Activated naive CD8-positive, alpha-beta T cell (primary cell): Measurements from ENCODE around the gene MMD.

Experiments
- H3K27ac Mint-ChIP-seq: one replicate; pipeline ENCODE4 v1.8.0; 2021; ENCODE audit warnings: mixed read lengths
- H3K27me3 Mint-ChIP-seq: one replicate; pipeline ENCODE4 v1.8.0; 2021; ENCODE audit warnings: mixed read lengths
- H3K36me3 Mint-ChIP-seq: one replicate; pipeline ENCODE4 v1.8.0; 2021; ENCODE audit warnings: mixed read lengths
- H3K4me1 Mint-ChIP-seq: one replicate; pipeline ENCODE4 v1.8.0; 2021; ENCODE audit warnings: low read depth, mixed read lengths
- H3K4me3 Mint-ChIP-seq: one replicate; pipeline ENCODE4 v1.8.0; 2021; ENCODE audit warnings: mild to moderate bottlenecking, mixed read lengths
- H3K9me3 Mint-ChIP-seq: one replicate; pipeline ENCODE4 v1.8.0; 2021; ENCODE audit warnings: low read depth, mixed read lengths

Gene MMD

GRCh38 chr17:55366020-55366481 lies 55.6 kb downstream of the MMD start:
- Mint-ChIP-seq H3K27me3 (peaks cover under 1% of the 10 kb centered on the region), H3K4me1 (peaks cover 3% of the 10 kb centered on the region), H3K36me3 (peaks cover 2% of the 10 kb centered on the region), H3K27ac (no peak overlapping the region), H3K4me3 (no peak overlapping the region), H3K9me3 (peaks cover 4% of the 10 kb centered on the region)

- H3K4me1 Mint-ChIP-seq = no peaks in the 10 kb centered on the region
- H3K4me3 Mint-ChIP-seq = no peak overlapping the region
- peaks cover 6% of the 10 kb centered on the region for H3K27me3 Mint-ChIP-seq
- H3K9me3 Mint-ChIP-seq = peaks cover 10% of the 10 kb centered on the region
- peaks cover 5% of the 10 kb centered on the region for H3K36me3 Mint-ChIP-seq
- no peak overlapping the region for H3K27ac Mint-ChIP-seq
Observed at GRCh38 chr17:55363033-55363432, 58.6 kb downstream of the MMD start.

- no peak overlapping the region for H3K27ac Mint-ChIP-seq
- peaks cover 5% of the 10 kb centered on the region for H3K36me3 Mint-ChIP-seq
- peaks cover 10% of the 10 kb centered on the region for H3K9me3 Mint-ChIP-seq
- no peak overlapping the region for H3K4me3 Mint-ChIP-seq
- no peaks in the 10 kb centered on the region for H3K4me1 Mint-ChIP-seq
- H3K27me3 Mint-ChIP-seq = peaks cover 6% of the 10 kb centered on the region
Observed at GRCh38 chr17:55360971-55361370, 60.7 kb downstream of the MMD start.

- Mint-ChIP-seq H3K27ac (no peak overlapping the region), H3K4me3 (no peak overlapping the region), H3K9me3 (peaks cover 10% of the 10 kb centered on the region)
Observed at GRCh38 chr17:55356434-55357328, 65.0 kb downstream of the MMD start.

GRCh38 chr17:55354941-55355340 lies 66.7 kb downstream of the MMD start:
- no peaks in the 10 kb centered on the region for H3K27me3 Mint-ChIP-seq
- H3K36me3 Mint-ChIP-seq = no peaks in the 10 kb centered on the region
- H3K4me1 Mint-ChIP-seq = no peaks in the 10 kb centered on the region
- no peak overlapping the region for H3K4me3 Mint-ChIP-seq
- H3K9me3 Mint-ChIP-seq = no peaks in the 10 kb centered on the region
- H3K27ac Mint-ChIP-seq = no peak overlapping the region

More at GRCh38 chr17:55356434-55357328, 65.0 kb downstream of the MMD start:
- Mint-ChIP-seq H3K27me3 (peaks cover 6% of the 10 kb centered on the region), H3K4me1 (no peaks in the 10 kb centered on the region), H3K36me3 (peaks cover 5% of the 10 kb centered on the region)

- Mint-ChIP-seq H3K4me3 (no peak overlapping the region), H3K27ac (no peak overlapping the region), H3K9me3 (no peaks in the 10 kb centered on the region), H3K27me3 (no peaks in the 10 kb centered on the region), H3K4me1 (no peaks in the 10 kb centered on the region), H3K36me3 (no peaks in the 10 kb centered on the region)
Observed at GRCh38 chr17:55354010-55354409, 67.6 kb downstream of the MMD start.

GRCh38 chr17:55351226-55351625 lies 70.4 kb downstream of the MMD start:
- Mint-ChIP-seq H3K36me3 (no peaks in the 10 kb centered on the region), H3K9me3 (peaks cover 4% of the 10 kb centered on the region), H3K4me1 (peaks cover 8% of the 10 kb centered on the region), H3K27me3 (no peaks in the 10 kb centered on the region), H3K27ac (no peak overlapping the region), H3K4me3 (no peak overlapping the region)

GRCh38 chr17:55350825-55351205 lies 70.8 kb downstream of the MMD start:
- Mint-ChIP-seq H3K27ac (no peak overlapping the region), H3K4me1 (peaks cover 8% of the 10 kb centered on the region), H3K27me3 (no peaks in the 10 kb centered on the region), H3K36me3 (no peaks in the 10 kb centered on the region), H3K9me3 (peaks cover 4% of the 10 kb centered on the region), H3K4me3 (no peak overlapping the region)

- H3K4me1 Mint-ChIP-seq = peaks cover 21% of the 10 kb centered on the region
- H3K27me3 Mint-ChIP-seq = no peaks in the 10 kb centered on the region
- H3K36me3 Mint-ChIP-seq = no peaks in the 10 kb centered on the region
- H3K27ac Mint-ChIP-seq = no peak overlapping the region
- H3K4me3 Mint-ChIP-seq = no peak overlapping the region
- peaks cover 4% of the 10 kb centered on the region for H3K9me3 Mint-ChIP-seq
Observed at GRCh38 chr17:55348749-55349354, 72.8 kb downstream of the MMD start.

- Mint-ChIP-seq H3K36me3 (no peaks in the 10 kb centered on the region), H3K9me3 (peaks cover 4% of the 10 kb centered on the region), H3K27me3 (no peaks in the 10 kb centered on the region), H3K4me3 (no peak overlapping the region), H3K27ac (no peak overlapping the region), H3K4me1 (peaks cover 33% of the 10 kb centered on the region)
Observed at GRCh38 chr17:55347341-55347740, 74.3 kb downstream of the MMD start.

GRCh38 chr17:55346658-55347057 lies 75.0 kb downstream of the MMD start:
- peaks cover 33% of the 10 kb centered on the region for H3K4me1 Mint-ChIP-seq
- H3K9me3 Mint-ChIP-seq = peaks cover 4% of the 10 kb centered on the region
- H3K27me3 Mint-ChIP-seq = no peaks in the 10 kb centered on the region
- H3K4me3 Mint-ChIP-seq = no peak overlapping the region
- no peaks in the 10 kb centered on the region for H3K36me3 Mint-ChIP-seq
- H3K27ac Mint-ChIP-seq = no peak overlapping the region

GRCh38 chr17:55345132-55345531 lies 76.5 kb downstream of the MMD start:
- Mint-ChIP-seq H3K4me1 (peaks cover 33% of the 10 kb centered on the region), H3K27me3 (peaks cover under 1% of the 10 kb centered on the region), H3K27ac (no peak overlapping the region), H3K4me3 (no peak overlapping the region), H3K36me3 (no peaks in the 10 kb centered on the region), H3K9me3 (peaks cover 4% of the 10 kb centered on the region)

GRCh38 chr17:55344514-55344997 lies 77.1 kb downstream of the MMD start:
- Mint-ChIP-seq H3K27ac (no peak overlapping the region), H3K4me1 (peaks cover 38% of the 10 kb centered on the region), H3K9me3 (peaks cover 4% of the 10 kb centered on the region), H3K4me3 (no peak overlapping the region), H3K36me3 (no peaks in the 10 kb centered on the region), H3K27me3 (peaks cover 4% of the 10 kb centered on the region)

- H3K36me3 Mint-ChIP-seq = no peaks in the 10 kb centered on the region
- no peak overlapping the region for H3K4me3 Mint-ChIP-seq
- H3K27ac Mint-ChIP-seq = peak overlapping the region; percentile 29
- H3K27me3 Mint-ChIP-seq = peaks cover 5% of the 10 kb centered on the region
- H3K4me1 Mint-ChIP-seq = peaks cover 39% of the 10 kb centered on the region
- H3K9me3 Mint-ChIP-seq = peaks cover 4% of the 10 kb centered on the region
Observed at GRCh38 chr17:55343900-55344513, 77.6 kb downstream of the MMD start.
